Sigmoid colon (tissue), 7 donors: ENCODE measurements around the gene BMPER. TPM values are rescaled to one million over a fixed set of nuclear protein-coding genes. Genes with fewer than 3 reads are reported as not detected.
A peak's percentile ranks its signal among the peaks of the same experiment; 100 is the strongest.

Experiments
- DNase-seq: peaks from one replicate; pipeline ENCODE4 v3.0.0-alpha.2; 2019
- H3K27ac ChIP-seq, 4 donors: fragments of 200-600 bp; sonication (generic); one replicate each; pipeline ENCODE4 v1.5.1; 2016 to 2019; ENCODE audit warnings: mild to moderate bottlenecking in 1 of 4
- H3K27me3 ChIP-seq, 3 donors: fragments of 200-600 bp; sonication (generic); one replicate each; pipeline ENCODE4 v1.5.1; 2019; ENCODE audit warnings: mild to moderate bottlenecking in 1 of 3
- H3K36me3 ChIP-seq, 4 donors: fragments of 200-600 bp; sonication (generic); one replicate each; pipeline ENCODE4 v1.5.1; 2016 to 2019
- H3K4me1 ChIP-seq, 4 donors: fragments of 200-600 bp; sonication (generic); one replicate each; pipeline ENCODE4 v1.5.1; 2017 to 2019
- H3K4me3 ChIP-seq, 4 donors: fragments of 200-600 bp; sonication (generic); one replicate each; pipeline ENCODE4 v1.5.1; 2017 to 2019; ENCODE audit warnings: mild to moderate bottlenecking in 2 of 4, moderate library complexity in 1 of 4
- H3K9me3 ChIP-seq, 4 donors: fragments of 200-600 bp in 3 of 4; sonication (generic) in 3 of 4; one replicate each; pipeline versions ENCODE4 v1.5.1 to v1.6.1; 2013 to 2019
- EP300 ChIP-seq, 4 donors: sonication (generic); formaldehyde crosslinking; IDR thresholded peaks; one replicate each; pipeline ENCODE4 v1.6.1; 2017; ENCODE audit warnings: antibody characterized with exemption in 4 of 4
- POLR2A ChIP-seq, 2 donors: fragments of 450-650 bp; IDR thresholded peaks; one replicate each; pipeline ENCODE4 v1.6.1; 2016; ENCODE audit warnings: antibody characterized with exemption in 2 of 2, mild to moderate bottlenecking in 2 of 2, moderate library complexity in 2 of 2
- POLR2AphosphoS5 ChIP-seq, 4 donors: sonication (generic); formaldehyde crosslinking; IDR thresholded peaks; one replicate each; pipeline ENCODE4 v1.6.1; 2017; ENCODE audit warnings: antibody characterized with exemption in 4 of 4
- WGBS, 2 donors: extraction: QIAGEN DNeasy Blood & Tissue Kit; methylation state at CpG; one replicate each; pipeline ENCODE4 v1.1.7; 2013; 5-methylcytosine and 5-hydroxymethylcytosine counted together
- intact Hi-C: fragments of 100-400 bp; cut with DNase I; formaldehyde crosslinking; loops from one replicate; pipeline ENCODE4 v1.15.1; 2023
- polyA plus RNA-seq, 3 donors: library from polyadenylated mRNA; stranded (reverse); fragments of 200-250 nt; gene quantifications; one replicate each; pipeline ENCODE4 v1.2.3, GENCODE V29; 2013
- total RNA-seq, 4 donors: library from RNA; depleted of rRNA; stranded (reverse); fragments of >200 nt; gene quantifications; one replicate each; pipeline ENCODE4 v1.1.0, GENCODE V29; 2016
- TF ChIP-seq, protein P1 (sequence below), 4 experiments: fragments of 450-650 bp in 3 of 4; fragments of 200-600 bp in 1 of 4; IDR thresholded peaks; one replicate each; pipeline ENCODE4 v1.5.1; 2016 to 2019; ENCODE audit warnings: antibody characterized with exemption in 4 of 4, mild to moderate bottlenecking in 3 of 4, moderate library complexity in 2 of 4
- donor health status: healthy with polysubstance abuse.
- donor health status: Bipolar disorder and iron deficiency.
- donor health status: healthy.

BMPER gene
- total and polyA plus RNA-seq, 7 donors: 0.51 to 3.1 (median 1.6) TPM; not detected in 1

DNA sequence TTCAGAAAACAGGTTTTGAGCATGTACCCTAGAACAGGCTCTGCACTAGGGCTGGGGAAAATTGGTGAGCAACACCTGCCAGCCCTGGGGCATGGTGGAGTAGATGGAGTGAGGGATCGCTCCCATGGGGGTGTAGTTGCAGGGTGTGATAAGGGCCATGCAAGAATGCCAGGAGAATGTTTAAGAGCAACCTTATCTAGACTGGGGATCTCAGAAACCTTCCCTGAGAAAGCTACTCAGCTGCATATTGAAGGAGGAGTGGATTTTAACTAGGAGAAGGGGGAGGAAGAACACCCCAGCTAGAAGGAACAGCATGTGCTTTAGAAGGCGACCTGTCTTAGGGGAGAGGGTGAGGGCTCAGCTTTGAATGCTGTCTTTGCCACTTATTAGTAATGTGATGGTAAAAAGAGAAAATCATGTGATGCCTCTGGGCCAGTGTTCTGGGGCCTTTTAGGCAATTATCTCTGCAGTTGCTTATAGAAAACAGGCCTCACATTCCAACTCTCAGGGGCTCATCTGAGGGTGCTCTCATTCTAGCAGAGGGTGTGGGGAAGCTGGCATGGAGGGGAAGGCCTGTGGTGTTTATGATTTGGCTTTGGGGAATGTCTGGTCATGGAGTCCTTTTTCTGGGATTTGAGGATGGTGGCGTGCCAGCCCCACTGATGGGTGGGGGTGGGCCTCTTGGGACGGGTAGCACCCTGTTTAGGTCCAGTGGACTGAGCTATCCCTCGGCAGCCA is 225.4 kb downstream of the BMPER start:
- Histone ChIP-seq H3K36me3 (no peaks in the 10 kb centered on the region), H3K27ac (no peak overlapping the region), H3K9me3 (peaks cover 0 to 3% (median under 1%) of the 10 kb centered on the region in 4 donors), H3K4me1 (no peaks in the 10 kb centered on the region), H3K27me3 (no peaks in the 10 kb centered on the region), H3K4me3 (no peak overlapping the region)
- DNase-seq: no peak
- WGBS, 2 donors: 88 to 89% methylated on average over 5 of the region's 5 CpGs
- TF ChIP-seq, protein P1, sequence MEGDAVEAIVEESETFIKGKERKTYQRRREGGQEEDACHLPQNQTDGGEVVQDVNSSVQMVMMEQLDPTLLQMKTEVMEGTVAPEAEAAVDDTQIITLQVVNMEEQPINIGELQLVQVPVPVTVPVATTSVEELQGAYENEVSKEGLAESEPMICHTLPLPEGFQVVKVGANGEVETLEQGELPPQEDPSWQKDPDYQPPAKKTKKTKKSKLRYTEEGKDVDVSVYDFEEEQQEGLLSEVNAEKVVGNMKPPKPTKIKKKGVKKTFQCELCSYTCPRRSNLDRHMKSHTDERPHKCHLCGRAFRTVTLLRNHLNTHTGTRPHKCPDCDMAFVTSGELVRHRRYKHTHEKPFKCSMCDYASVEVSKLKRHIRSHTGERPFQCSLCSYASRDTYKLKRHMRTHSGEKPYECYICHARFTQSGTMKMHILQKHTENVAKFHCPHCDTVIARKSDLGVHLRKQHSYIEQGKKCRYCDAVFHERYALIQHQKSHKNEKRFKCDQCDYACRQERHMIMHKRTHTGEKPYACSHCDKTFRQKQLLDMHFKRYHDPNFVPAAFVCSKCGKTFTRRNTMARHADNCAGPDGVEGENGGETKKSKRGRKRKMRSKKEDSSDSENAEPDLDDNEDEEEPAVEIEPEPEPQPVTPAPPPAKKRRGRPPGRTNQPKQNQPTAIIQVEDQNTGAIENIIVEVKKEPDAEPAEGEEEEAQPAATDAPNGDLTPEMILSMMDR (IDR thresholded peaks at IDR 0.05): no peak
- TF ChIP-seq POLR2A (IDR thresholded peaks at IDR 0.05) (no peak), EP300 (IDR thresholded peaks at IDR 0.05) (no peak), POLR2AphosphoS5 (IDR thresholded peaks at IDR 0.05) (no peak)
- intact Hi-C loops: no loop called here

- Histone ChIP-seq H3K27me3 (no peaks in the 10 kb centered on the region), H3K4me1 (no peaks in the 10 kb centered on the region), H3K36me3 (no peaks in the 10 kb centered on the region), H3K4me3 (no peak overlapping the region), H3K27ac (no peak overlapping the region), H3K9me3 (no peaks in the 10 kb centered on the region)
- WGBS, 2 donors: 78 to 84% methylated on average over 9 of the region's 9 CpGs
- TF ChIP-seq POLR2A (IDR thresholded peaks at IDR 0.05): no peak
- no peak for DNase-seq
- intact Hi-C loops: no loop called here
These were observed 226.0 kb downstream of the BMPER start for GRCh38 chr7:34131371-34131770.

DNA sequence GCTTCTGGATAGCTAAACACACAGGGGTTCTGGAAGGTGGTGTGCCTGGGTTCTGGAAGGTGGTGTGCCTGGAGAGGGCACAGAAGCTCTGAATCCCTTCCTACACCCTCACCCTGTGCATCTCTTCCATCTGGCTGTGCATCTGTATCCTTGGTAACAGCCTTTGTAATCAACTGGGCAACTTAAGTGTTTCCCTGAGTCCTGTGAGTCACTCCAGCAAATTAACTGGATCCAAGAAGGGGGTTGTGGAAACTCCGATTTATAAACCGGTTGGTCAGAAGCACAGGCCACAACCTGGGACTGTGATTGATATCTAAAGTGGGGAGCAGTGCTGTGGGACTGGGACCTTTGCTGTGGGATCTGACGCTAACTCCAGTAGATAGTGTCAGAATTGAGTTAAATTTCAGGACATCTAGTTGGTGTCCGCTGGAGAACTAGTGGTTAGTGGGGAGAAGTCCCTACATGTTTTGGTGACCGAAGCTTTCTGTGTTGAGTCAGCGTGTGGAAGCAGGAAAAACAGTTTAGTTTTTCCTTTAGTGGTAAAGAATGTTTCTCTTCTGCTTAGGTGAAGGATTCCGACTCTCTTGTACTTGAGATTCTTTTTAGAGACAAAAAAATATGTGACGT is 228.1 kb downstream of the BMPER start:
- no peaks in the 10 kb centered on the region for H3K36me3 ChIP-seq
- no peaks in the 10 kb centered on the region for H3K9me3 ChIP-seq
- H3K27me3 ChIP-seq: no peaks in the 10 kb centered on the region
- no peaks in the 10 kb centered on the region for H3K4me1 ChIP-seq
- no peak for DNase-seq
- no peak overlapping the region for H3K27ac ChIP-seq
- WGBS, 2 donors: 84 to 85% methylated on average over 8 of the region's 8 CpGs
- intact Hi-C loops: no loop called here
- no peak overlapping the region for H3K4me3 ChIP-seq
- TF ChIP-seq POLR2A (IDR thresholded peaks at IDR 0.05) (no peak), EP300 (IDR thresholded peaks at IDR 0.05) (no peak), POLR2AphosphoS5 (IDR thresholded peaks at IDR 0.05) (no peak)
- TF ChIP-seq, protein P1 (IDR thresholded peaks at IDR 0.05): no peak

DNA sequence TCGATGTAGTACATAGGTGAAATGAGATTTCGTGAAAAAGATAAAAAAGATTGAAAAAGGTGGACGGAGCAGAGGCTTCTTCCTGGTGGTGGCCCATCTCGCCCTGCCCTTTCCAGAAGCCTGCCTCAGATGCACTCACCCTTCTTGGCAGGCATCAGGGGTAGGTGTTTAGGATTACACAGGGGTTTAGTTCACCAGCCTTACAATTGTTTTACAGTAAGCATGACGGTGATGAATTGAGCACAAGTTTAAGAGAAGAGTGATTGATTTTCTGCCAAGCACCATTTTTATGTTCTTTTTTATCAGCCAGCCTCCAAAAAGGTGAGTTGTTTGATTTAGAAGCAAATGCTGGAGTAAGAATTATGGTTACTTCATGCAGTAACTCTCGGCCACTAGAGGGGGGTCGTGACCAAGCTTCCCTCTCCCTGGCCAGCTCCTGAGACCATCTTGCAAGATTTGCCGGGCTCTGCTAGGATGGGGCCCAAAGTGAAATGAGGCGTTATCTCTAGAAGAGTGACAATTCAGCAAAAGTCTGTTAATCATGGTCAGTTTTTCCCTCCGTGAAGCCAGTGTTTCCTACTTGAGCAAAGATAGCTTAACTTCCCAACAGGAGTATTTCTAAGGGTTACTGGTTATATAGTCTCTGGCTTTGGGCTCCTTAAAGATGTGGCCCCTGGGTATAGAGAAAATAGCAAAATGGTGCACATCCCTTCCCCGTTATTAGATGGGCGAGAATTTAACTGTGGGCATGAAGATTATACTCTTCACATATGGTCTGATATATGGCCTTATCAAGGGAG is 228.8 kb downstream of the BMPER start:
- no peaks in the 10 kb centered on the region for H3K9me3 ChIP-seq
- peak; percentile 74 for DNase-seq
- H3K4me3 ChIP-seq: no peak overlapping the region
- H3K27me3 ChIP-seq: no peaks in the 10 kb centered on the region
- no peak for TF ChIP-seq POLR2A (IDR thresholded peaks at IDR 0.05)
- TF ChIP-seq, protein P1 (IDR thresholded peaks at IDR 0.05): peak in 2 of 4 experiments; percentile 25 to 69
- no peaks in the 10 kb centered on the region for H3K4me1 ChIP-seq
- intact Hi-C loops: no loop called here
- 44 to 47% methylated on average over 12 of the region's 12 CpGs for WGBS, 2 donors
- no peak overlapping the region for H3K27ac ChIP-seq
- H3K36me3 ChIP-seq: no peaks in the 10 kb centered on the region

GRCh38 chr7:34135924-34136323 is 230.6 kb downstream of the BMPER start:
- DNase-seq: no peak
- WGBS, 2 donors: 58% methylated on average over 4 of the region's 4 CpGs
- TF ChIP-seq, protein P1 (IDR thresholded peaks at IDR 0.05): no peak
- TF ChIP-seq POLR2A (IDR thresholded peaks at IDR 0.05) (no peak), POLR2AphosphoS5 (IDR thresholded peaks at IDR 0.05) (no peak), EP300 (IDR thresholded peaks at IDR 0.05) (no peak)
- Histone ChIP-seq H3K36me3 (no peaks in the 10 kb centered on the region), H3K27ac (no peak overlapping the region), H3K27me3 (no peaks in the 10 kb centered on the region), H3K9me3 (no peaks in the 10 kb centered on the region), H3K4me1 (no peaks in the 10 kb centered on the region), H3K4me3 (no peak overlapping the region)
- intact Hi-C loops: no loop called here
